Measurements from ENCODE around the gene ETNPPL.
A peak's percentile ranks its signal among the peaks of the same experiment; 100 is the strongest.

ETNPPL gene

DNA sequence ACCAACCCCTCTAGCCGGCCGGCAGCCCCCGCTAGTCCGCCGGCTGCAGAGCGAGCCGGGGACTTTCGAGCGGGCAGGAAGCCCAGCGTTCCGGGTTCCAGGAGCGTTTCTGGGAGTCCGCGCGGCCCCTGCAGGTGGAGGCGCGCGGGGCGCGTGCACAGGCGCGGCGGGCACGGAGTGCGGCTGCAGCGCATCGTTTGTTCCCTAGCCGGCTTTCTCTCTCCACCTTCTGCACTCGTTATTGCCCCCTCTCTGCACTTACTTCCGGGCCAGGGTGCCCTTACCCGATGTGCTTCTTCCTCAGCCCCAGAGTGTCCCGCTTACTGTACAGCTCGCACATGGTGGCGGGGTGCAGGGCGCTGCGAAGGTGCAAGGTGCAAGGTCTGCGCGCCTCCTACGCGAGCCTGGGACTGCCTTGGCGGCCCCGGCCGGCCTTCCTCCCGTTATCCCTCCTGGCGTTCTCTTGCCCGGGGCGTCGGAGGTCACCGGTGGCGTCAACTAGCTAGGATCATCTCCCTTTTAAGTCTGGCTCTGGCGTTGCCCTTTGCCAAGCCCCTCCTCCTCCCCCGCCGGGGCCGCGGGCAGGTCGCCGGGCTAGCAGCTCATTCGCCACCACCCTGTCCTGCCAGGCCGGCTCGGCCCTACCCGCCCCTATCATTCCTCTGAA is at the start of gene ETNPPL:
Gene ETNPPL (minus strand): TSS at position 495 of the 667 bp plus-strand sequence. CDS start 155 bp downstream, at position 340.
- DNase-seq (ENCODE audit: low spot score), result no peak

- no peak for DNase-seq (ENCODE audit: low spot score)
Measured at GRCh38 chr4:108811486-108811885, 48.6 kb upstream of the ETNPPL start.

DNA sequence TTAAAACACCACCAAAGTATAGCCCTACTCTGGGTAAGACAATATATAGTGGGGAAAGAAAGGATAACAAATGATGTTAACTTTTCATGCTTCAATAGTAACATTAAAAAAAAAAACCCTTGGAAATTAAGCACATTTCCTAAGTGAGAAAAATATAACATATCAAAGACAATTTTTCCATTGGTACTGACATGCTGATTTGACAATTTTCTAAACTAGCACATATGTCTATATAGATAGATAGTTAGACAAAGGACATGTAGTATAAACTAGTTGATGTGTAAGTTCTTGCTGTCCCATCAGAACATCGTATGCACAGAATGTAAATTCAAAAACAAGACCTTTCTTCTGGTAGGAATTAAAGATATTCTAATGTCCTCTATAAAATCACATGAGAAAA is 47.2 kb upstream of the ETNPPL start:
- no peak for DNase-seq (ENCODE audit: low spot score)

GRCh38 chr4:108804648-108805273 is 41.9 kb upstream of the ETNPPL start:
- DNase-seq (ENCODE audit: low spot score), result no peak

DNA sequence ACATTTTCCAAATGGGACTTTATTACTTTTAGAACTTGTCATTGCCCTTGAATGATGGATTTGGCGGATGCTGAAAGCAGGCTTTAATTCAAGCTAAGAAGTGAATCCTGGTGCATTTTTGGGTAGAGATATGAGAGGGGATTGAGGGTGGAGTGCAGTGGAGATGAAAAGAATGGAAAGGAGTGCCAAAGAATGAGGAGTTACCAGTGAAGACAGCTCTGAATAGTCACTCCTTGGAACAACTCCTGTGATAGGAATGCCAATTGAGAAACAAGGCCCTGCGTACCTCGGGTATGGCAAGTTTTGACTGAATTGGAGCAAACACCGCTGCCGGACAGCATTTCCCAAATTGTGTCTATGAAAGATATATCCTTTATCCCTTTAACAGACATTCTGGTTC is 36.5 kb upstream of the ETNPPL start:
- no peak for DNase-seq (ENCODE audit: low spot score)

GRCh38 chr4:108796173-108796572 is 33.3 kb upstream of the ETNPPL start:
- DNase-seq (ENCODE audit: low spot score), result no peak

- DNase-seq (ENCODE audit: low spot score), result no peak
Measured at GRCh38 chr4:108795733-108796132, 32.9 kb upstream of the ETNPPL start.

DNA sequence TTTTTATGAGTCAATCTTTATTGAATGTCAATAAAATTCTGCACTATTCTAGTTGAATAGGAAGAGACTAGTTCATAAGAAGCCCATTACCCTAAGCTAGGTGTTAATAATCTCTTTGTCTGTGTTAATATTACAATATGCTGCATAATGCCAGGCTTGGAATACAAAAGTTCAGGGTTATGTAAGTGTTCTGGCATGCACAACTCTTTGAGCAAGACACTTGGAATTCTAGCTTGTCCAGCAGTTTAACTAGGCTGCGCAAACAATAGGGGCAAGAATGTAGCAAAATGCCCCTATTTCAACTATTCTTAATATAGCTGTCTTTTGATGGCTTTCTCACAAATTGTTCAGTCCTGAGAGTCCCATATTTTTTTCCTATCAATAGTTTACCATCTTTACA is 31.3 kb upstream of the ETNPPL start:
- DNase-seq (ENCODE audit: low spot score), result no peak

DNA sequence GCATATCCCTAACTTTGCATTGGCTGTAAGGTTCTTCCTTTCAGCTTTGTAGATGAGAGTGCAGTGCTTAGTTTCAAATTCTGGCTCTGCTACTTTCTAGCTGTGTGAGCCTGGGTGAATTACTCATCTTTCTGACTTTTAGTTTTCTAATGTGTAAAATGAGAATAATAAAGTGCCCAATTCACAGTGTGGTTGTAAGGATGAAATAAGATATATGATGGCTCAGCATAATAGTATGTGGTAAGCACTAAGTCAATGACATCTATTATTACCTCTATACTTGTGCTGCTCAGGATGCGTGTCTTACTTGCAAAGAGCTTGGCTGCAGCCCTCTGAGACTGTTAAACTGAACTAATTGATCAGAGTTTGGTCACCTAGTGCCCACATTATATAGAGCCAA is 30.6 kb upstream of the ETNPPL start:
- DNase-seq (ENCODE audit: low spot score), result no peak

- no peak for DNase-seq (ENCODE audit: low spot score)
Measured at GRCh38 chr4:108788731-108789130, 25.9 kb upstream of the ETNPPL start.

GRCh38 chr4:108787724-108788123 is 24.9 kb upstream of the ETNPPL start:
- no peak for DNase-seq (ENCODE audit: low spot score)

- DNase-seq (ENCODE audit: low spot score), result no peak
Measured at GRCh38 chr4:108787106-108787505, 24.3 kb upstream of the ETNPPL start.

- DNase-seq (ENCODE audit: low spot score), result no peak
Measured at GRCh38 chr4:108786351-108786750, 23.5 kb upstream of the ETNPPL start.

GRCh38 chr4:108783665-108784463 is 21.0 kb upstream of the ETNPPL start:
- DNase-seq (ENCODE audit: low spot score), result peak; percentile 49

- DNase-seq (ENCODE audit: low spot score), result no peak
Measured at GRCh38 chr4:108779958-108780357, 17.1 kb upstream of the ETNPPL start.

GRCh38 chr4:108777388-108777787 is 14.5 kb upstream of the ETNPPL start:
- no peak for DNase-seq (ENCODE audit: low spot score)

GRCh38 chr4:108775921-108776320 is 13.1 kb upstream of the ETNPPL start:
- no peak for DNase-seq (ENCODE audit: low spot score)

DNA sequence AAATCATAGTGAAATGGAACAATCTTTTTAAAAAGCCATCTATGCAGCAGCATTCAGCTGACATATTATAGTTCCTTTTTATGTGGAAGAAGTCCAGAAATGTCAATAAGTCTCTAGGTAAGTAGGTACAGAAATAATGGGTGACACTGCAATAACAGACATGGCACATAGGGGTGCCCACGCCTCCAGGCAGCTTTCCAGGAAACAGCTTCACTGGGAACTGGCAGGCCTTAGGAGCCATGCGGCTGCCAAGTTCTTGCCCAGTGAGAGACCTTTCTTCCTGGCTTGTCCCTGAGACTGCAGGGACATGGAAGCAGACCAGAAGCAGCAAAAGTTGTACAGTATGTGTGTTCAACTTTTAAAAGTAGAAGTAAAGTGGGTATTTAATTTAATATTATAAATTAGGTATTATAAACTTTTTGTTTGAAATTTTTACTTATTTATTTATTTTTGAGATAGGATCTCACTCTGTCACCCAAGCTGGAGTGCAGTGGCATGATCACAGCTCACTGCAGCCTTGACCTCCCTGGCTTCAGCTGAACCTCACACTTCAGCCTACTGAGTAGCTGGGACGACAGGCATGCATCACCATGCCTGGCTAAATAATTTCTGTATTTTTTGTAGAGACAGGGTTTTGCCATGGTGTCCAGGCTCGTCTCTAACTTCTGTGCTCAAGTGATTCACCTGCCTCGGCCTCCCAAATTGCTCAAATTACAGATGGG is 12.1 kb upstream of the ETNPPL start:
- DNase-seq (ENCODE audit: low spot score), result peak; percentile 5

GRCh38 chr4:108772402-108772801 is 9.5 kb upstream of the ETNPPL start:
- DNase-seq (ENCODE audit: low spot score), result no peak

DNA sequence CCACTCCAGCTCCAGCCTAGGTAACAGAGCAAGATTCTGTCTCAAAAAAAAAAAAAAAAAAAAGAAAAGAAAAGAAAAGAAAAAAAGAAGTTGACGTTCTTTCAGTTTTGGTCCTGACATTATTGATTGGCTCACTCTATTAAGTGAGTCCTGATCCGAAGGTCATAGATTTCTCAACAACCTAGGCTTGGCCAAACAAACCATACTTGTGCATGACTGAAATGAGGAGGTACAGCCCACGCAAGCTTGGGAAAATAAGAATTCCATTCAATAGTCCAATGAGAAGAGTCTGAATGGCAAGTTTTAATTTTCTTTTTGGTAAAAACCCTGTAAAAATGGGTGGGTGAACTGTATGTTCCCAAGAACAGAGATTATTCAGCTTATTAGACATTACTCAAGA is 3.2 kb upstream of the ETNPPL start:
- no peak for DNase-seq (ENCODE audit: low spot score)

- no peak for DNase-seq (ENCODE audit: low spot score)
Measured at GRCh38 chr4:108763986-108764385, 1.1 kb upstream of the ETNPPL start.

GRCh38 chr4:108763226-108763593 is 357 bp upstream of the ETNPPL start:
- no peak for DNase-seq (ENCODE audit: low spot score)

DNA sequence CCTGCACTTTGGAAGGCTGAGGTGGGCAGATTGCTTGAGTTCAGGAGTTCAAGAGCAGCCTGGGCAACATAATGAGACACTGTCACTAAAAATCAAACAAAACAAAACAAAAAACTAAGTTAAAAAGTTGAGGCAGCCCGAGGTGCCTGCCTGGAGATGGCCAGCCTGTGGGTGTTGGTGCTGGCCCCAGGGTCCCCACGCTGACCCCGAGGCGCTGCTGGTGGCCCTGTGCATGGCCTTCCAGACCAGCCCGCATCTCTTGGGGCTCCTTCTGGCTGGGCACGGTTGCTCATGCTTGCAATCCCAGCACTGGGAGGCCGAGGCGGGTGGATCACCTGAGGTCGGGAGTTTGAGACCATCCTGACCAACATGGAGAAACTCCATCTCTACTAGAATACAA is 4.4 kb downstream of the ETNPPL start:
- DNase-seq (ENCODE audit: low spot score), result no peak
